B cell (primary cell): ENCODE results near the gene ATXN7L2.

Experiments used
- EZH2 ChIP-seq: IDR thresholded peaks from 2 replicates; pipeline ENCODE4 v1.6.1; 2012; ENCODE audit warnings: borderline replicate concordance, low read depth, mild to moderate bottlenecking, moderate library complexity, low read length; ENCODE audit not compliant: insufficient read depth, poor library complexity, severe bottlenecking
- TF ChIP-seq, protein P1 (sequence below): fragments of 200-600 bp; IDR thresholded peaks from one replicate; pipeline ENCODE4 v1.8.0; 2022; ENCODE audit warnings: antibody characterized with exemption, mild to moderate bottlenecking

GRCh38 chr1:109531380-109531779, 47.7 kb downstream of the ATXN7L2 start:
- TF ChIP-seq, protein P1, sequence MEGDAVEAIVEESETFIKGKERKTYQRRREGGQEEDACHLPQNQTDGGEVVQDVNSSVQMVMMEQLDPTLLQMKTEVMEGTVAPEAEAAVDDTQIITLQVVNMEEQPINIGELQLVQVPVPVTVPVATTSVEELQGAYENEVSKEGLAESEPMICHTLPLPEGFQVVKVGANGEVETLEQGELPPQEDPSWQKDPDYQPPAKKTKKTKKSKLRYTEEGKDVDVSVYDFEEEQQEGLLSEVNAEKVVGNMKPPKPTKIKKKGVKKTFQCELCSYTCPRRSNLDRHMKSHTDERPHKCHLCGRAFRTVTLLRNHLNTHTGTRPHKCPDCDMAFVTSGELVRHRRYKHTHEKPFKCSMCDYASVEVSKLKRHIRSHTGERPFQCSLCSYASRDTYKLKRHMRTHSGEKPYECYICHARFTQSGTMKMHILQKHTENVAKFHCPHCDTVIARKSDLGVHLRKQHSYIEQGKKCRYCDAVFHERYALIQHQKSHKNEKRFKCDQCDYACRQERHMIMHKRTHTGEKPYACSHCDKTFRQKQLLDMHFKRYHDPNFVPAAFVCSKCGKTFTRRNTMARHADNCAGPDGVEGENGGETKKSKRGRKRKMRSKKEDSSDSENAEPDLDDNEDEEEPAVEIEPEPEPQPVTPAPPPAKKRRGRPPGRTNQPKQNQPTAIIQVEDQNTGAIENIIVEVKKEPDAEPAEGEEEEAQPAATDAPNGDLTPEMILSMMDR: no peak
- TF ChIP-seq EZH2: no peak
